OCI-LY1 (cell line): ENCODE results near the gene CFAP97D2.
"Not testable (repeated sequence)": the region's sequence is repeated elsewhere in the genome, so short reads cannot be mapped to it uniquely, and the experiment has no call there.

Experiments
- H2AFZ ChIP-seq: fragments of 200-600 bp; sonication (generic), shearing (Covaris generic); 2 replicates; pipeline ENCODE4 v1.6.0; 2014; ENCODE audit warnings: antibody characterized with exemption, mild to moderate bottlenecking, low read length
- H3F3A ChIP-seq: fragments of 200-600 bp; sonication (generic), shearing (Covaris generic); 2 replicates; pipeline ENCODE4 v1.6.0; 2014; ENCODE audit warnings: mild to moderate bottlenecking, antibody characterized with exemption, low read length, moderate library complexity; ENCODE audit not compliant: insufficient read depth
- H3K27ac ChIP-seq: fragments of 200-600 bp; sonication (generic); 2 replicates; pipeline ENCODE4 v1.5.1; 2014; ENCODE audit warnings: low read length, mixed run types, mild to moderate bottlenecking, low read depth; ENCODE audit not compliant: poor library complexity, severe bottlenecking
- H3K27me3 ChIP-seq: fragments of 200-600 bp; sonication (generic); 2 replicates; pipeline ENCODE4 v1.6.0; 2014; ENCODE audit warnings: antibody characterized with exemption, mild to moderate bottlenecking, low read length, moderate library complexity; ENCODE audit not compliant: insufficient read depth
- H3K36me3 ChIP-seq: fragments of 200-600 bp; sonication (generic); 2 replicates; pipeline ENCODE4 v1.6.1; 2014; ENCODE audit warnings: mild to moderate bottlenecking, antibody characterized with exemption, low read length, moderate library complexity, mixed read lengths; ENCODE audit not compliant: insufficient read depth
- H3K4me1 ChIP-seq: fragments of 200-600 bp; sonication (generic); 2 replicates; pipeline ENCODE4 v1.5.1; 2014; ENCODE audit warnings: mild to moderate bottlenecking, low read length, moderate library complexity; ENCODE audit not compliant: insufficient read depth, severe bottlenecking
- H3K4me2 ChIP-seq: fragments of 200-600 bp; sonication (generic), shearing (Covaris generic); 2 replicates; pipeline ENCODE4 v1.6.1; 2014; ENCODE audit warnings: low read length
- H3K4me3 ChIP-seq: fragments of 200-600 bp; sonication (generic); 2 replicates; pipeline ENCODE4 v1.5.1; 2014; ENCODE audit warnings: low read length, low read depth, mild to moderate bottlenecking, mixed read lengths; ENCODE audit not compliant: poor library complexity, severe bottlenecking
- H3K79me2 ChIP-seq: fragments of 200-600 bp; shearing (Covaris generic); 2 replicates; pipeline ENCODE4 v1.6.1; 2016; ENCODE audit warnings: mixed run types, low read length, mixed read lengths; ENCODE audit not compliant: insufficient read depth
- H3K9ac ChIP-seq: fragments of 200-600 bp; sonication (generic), shearing (Covaris generic); 2 replicates; pipeline ENCODE4 v1.6.1; 2014; ENCODE audit warnings: mild to moderate bottlenecking, low read length, mixed read lengths
- H3K9me2 ChIP-seq: fragments of 200-600 bp; sonication (generic), shearing (Covaris generic); 2 replicates; pipeline ENCODE4 v1.6.1; 2014; ENCODE audit warnings: low read depth, mild to moderate bottlenecking, low read length, mixed read lengths
- H3K9me3 ChIP-seq: fragments of 200-600 bp; shearing (Covaris generic); 2 replicates; pipeline ENCODE4 v1.6.1; 2014; ENCODE audit warnings: low read length, mixed read lengths
- H4K20me1 ChIP-seq: fragments of 200-600 bp; sonication (generic), shearing (Covaris generic); 2 replicates; pipeline ENCODE4 v1.6.0; 2016; ENCODE audit warnings: mild to moderate bottlenecking, low read length; ENCODE audit not compliant: insufficient read depth
- CTCF ChIP-seq: fragments of 200-600 bp; sonication (generic), shearing (Covaris generic); IDR thresholded peaks from 2 replicates; pipeline ENCODE4 v1.5.1; 2017; ENCODE audit warnings: mild to moderate bottlenecking, antibody characterized with exemption, low read length, moderate library complexity, mixed read lengths
- EZH2 ChIP-seq: fragments of 200-600 bp; sonication (generic), shearing (Covaris generic); IDR thresholded peaks from 2 replicates; pipeline ENCODE4 v1.8.0; 2017; ENCODE audit warnings: borderline replicate concordance, mixed run types, mild to moderate bottlenecking, antibody characterized with exemption, low read length, moderate library complexity, mixed read lengths

Gene CFAP97D2

GRCh38 chr13:114157869-114158495 lies 21.1 kb upstream of the CFAP97D2 start:
- H3K79me2 ChIP-seq: no peaks in the 10 kb centered on the region
- no peaks in the 10 kb centered on the region for H3K36me3 ChIP-seq
- no peak overlapping the region for H3K9ac ChIP-seq
- H3F3A ChIP-seq: no peaks in the 10 kb centered on the region
- H3K4me2 ChIP-seq: no peak overlapping the region
- no peaks in the 10 kb centered on the region for H3K4me1 ChIP-seq
- H4K20me1 ChIP-seq: no peaks in the 10 kb centered on the region
- H3K9me2 ChIP-seq: no peaks in the 10 kb centered on the region
- no peak for TF ChIP-seq EZH2
- no peak for TF ChIP-seq CTCF
- peaks cover 8% of the 10 kb centered on the region; the same call in 1 of the 2 replicates for H3K27me3 ChIP-seq
- no peak overlapping the region for H2AFZ ChIP-seq
- no peaks in the 10 kb centered on the region for H3K9me3 ChIP-seq
- no peak overlapping the region for H3K4me3 ChIP-seq
- H3K27ac ChIP-seq: no peak overlapping the region

GRCh38 chr13:114158869-114159666 lies 20.0 kb upstream of the CFAP97D2 start:
- not testable (repeated sequence) for H2AFZ ChIP-seq, H3K9me2 ChIP-seq, H3K27ac ChIP-seq, H3F3A ChIP-seq, H4K20me1 ChIP-seq, H3K4me2 ChIP-seq, H3K36me3 ChIP-seq, H3K4me1 ChIP-seq, H3K9ac ChIP-seq, H3K4me3 ChIP-seq, H3K79me2 ChIP-seq, H3K9me3 ChIP-seq
- H3K27me3 ChIP-seq: peaks cover 12% of the 10 kb centered on the region; the same call in 1 of the 2 replicates

- H3K79me2 ChIP-seq: no peaks in the 10 kb centered on the region
- H3K27ac ChIP-seq: no peak overlapping the region
- no peak overlapping the region for H2AFZ ChIP-seq
- H3K36me3 ChIP-seq: no peaks in the 10 kb centered on the region
- no peaks in the 10 kb centered on the region for H3K9me3 ChIP-seq
- no peaks in the 10 kb centered on the region for H4K20me1 ChIP-seq
- no peak overlapping the region for H3K4me3 ChIP-seq
- no peak overlapping the region for H3K9ac ChIP-seq
- no peak overlapping the region for H3K4me2 ChIP-seq
- no peak for TF ChIP-seq EZH2
- no peak for TF ChIP-seq CTCF
- H3K9me2 ChIP-seq: no peaks in the 10 kb centered on the region
- no peaks in the 10 kb centered on the region for H3F3A ChIP-seq
- peaks cover 17% of the 10 kb centered on the region for H3K27me3 ChIP-seq
- no peaks in the 10 kb centered on the region for H3K4me1 ChIP-seq
Observed at GRCh38 chr13:114161028-114161556, 18.0 kb upstream of the CFAP97D2 start.
